GM19043 (cell line): ENCODE results near the gene EXD3.

ENCODE experiments used
- ATAC-seq: cut with Tn5 transposase; IDR thresholded peaks from one replicate; pipeline ENCODE4 v1.9.1; 2021; ENCODE audit warnings: low read depth; ENCODE audit not compliant: unreplicated experiment

EXD3 gene

DNA sequence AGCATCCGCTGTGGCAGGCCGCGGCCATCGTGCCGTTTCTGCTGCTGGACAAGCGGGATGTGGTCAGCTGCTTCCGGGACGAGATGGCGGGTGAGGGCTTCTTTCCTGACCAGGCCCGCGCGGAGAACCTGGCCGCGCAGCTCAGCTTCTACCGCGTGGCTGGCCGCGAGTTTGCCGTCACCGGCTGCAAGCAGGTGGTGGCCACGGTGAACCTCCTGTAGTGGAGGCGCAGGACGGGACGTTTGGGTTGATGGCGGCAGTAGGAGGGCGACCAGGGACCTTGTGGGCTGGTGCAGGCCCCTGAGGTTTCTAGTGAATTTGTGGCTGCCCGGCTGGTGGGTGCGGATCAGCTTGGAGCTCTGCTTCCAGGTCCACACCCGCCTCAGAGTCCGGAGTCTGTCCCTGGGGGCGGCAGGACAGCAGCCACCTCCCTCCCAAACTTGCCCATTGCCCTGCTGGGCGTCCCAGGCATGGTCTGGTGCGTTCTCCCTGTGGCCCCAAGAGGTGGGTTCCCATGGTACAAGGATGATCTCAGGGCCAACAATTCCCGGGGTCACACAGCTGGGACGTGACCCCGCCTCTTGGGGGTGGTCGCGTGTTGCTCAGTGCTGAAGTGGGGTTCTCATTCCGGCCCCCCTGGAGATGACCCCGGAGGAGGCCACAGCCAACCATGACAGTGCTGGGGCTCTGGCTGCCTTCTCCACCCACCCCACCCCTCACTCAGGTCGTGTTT is 143.1 kb downstream of the EXD3 start:
- ATAC-seq = no peak

DNA sequence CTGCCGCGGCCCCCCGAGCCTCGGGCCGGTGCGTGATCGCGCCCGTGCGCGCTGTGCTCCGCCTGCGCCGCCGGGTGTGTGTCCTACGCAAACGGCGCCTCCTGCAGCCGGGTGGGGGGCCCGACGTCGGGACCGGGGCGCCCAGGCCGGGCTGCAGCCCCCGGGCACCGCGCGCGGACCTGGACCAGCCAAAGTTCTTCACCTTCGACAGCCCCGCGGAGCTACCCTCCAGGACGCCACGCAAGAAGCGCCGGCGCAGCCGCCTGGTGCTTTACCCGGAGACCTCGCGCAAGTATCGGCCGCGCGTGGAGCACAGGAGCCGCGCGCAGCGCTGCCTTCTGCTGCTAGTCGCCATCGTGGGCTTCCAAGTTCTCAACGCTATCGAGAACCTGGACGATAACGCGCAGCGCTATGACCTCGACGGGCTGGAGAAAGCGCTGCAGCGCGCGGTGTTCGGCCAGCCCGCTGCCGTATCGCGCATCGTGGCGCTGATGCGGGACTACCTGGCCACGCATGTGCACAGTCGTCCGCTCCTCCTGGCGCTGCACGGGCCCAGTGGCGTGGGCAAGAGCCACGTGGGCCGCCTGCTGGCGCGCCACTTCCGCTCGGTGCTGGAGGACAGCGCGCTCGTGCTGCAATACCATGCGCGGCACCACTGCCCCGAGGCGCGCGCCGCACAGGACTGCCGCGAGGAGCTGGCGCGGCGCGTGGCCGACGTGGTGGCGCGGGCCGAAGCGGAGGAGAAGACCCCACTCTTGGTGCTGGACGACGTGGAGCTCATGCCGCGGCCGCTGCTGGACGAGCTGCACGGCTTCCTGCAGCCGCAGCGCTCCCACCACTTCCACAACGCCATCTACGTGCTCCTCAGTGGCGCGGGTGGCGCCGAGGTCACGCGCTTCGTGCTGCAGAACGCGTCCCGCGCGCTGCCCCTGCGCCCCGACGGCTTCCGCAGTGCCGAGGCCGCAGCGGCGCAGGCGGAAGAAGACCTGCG is 143.9 kb downstream of the EXD3 start:
- no peak for ATAC-seq

DNA sequence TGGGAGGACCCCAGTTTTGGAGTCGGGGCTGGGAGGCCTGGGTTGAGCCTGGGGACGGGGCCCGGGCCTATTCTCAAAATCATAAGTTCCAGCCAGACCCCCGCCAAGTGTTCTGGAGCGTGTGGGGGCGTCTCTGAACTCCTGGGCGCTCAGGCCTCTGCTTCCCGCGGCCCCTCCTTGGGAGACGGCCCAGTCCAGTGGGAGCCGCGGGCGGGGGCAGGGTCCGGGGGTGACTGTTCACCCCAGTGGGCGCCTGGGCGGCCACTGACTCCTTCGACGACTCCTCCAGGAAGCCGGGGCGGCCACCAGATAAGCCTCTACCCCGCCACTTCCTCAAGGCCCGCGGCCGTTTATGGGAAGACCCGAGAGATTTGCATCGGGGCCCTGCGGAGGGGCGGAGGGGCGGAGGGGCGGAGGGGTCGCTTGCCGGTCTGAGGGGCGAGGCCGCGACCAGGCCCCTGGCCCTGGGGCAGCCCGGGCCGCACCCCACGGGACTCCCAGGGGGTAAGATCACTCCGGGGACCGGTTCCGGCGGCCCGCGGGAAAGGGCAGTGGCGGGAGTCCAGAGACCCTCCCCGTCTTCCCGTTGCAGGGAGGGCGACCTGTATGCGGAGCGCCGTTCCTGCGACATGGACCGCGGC is 144.8 kb downstream of the EXD3 start:
- ATAC-seq = no peak

DNA sequence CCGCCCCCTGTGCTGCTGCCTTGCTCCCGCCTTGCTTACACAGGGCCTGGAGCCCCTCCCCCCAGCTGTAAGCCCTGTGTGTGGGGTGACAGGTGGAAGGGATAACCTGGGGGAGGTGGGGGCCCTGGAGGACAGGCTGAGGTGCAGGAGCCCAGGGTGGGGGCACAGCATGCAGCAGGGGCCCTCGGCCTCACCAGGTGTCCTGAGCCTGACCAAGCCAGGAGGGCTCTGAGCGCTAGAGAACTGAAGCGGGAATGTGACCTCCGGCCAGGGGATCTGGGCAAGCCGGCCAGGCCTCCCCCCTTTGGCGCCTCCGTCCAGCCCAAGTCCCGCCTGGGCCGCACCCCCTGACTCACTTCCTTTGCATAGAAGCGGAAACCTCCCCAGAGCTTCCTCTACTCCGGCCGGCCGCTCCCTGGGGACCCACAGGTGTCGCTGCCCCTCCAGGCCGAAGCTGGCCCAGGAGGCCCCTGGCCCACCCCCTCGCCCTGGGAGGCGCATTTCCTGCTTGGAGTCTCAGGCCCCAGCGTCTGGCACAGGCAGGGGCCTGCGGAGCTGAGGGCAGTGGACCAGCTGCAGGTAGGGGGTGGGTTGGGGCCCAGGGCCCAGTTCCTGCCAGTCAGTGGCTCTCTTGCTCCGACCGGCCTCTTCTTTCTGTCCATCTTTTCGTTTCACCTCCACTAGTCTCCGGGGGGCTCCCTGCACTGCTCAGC is 145.5 kb downstream of the EXD3 start, which contains the start of gene TOR4A:
TOR4A (plus strand) TSS at position 398 of the 713 bp plus-strand sequence. CDS start 964 bp downstream, outside the sequence.
- peak; percentile 76 for ATAC-seq

DNA sequence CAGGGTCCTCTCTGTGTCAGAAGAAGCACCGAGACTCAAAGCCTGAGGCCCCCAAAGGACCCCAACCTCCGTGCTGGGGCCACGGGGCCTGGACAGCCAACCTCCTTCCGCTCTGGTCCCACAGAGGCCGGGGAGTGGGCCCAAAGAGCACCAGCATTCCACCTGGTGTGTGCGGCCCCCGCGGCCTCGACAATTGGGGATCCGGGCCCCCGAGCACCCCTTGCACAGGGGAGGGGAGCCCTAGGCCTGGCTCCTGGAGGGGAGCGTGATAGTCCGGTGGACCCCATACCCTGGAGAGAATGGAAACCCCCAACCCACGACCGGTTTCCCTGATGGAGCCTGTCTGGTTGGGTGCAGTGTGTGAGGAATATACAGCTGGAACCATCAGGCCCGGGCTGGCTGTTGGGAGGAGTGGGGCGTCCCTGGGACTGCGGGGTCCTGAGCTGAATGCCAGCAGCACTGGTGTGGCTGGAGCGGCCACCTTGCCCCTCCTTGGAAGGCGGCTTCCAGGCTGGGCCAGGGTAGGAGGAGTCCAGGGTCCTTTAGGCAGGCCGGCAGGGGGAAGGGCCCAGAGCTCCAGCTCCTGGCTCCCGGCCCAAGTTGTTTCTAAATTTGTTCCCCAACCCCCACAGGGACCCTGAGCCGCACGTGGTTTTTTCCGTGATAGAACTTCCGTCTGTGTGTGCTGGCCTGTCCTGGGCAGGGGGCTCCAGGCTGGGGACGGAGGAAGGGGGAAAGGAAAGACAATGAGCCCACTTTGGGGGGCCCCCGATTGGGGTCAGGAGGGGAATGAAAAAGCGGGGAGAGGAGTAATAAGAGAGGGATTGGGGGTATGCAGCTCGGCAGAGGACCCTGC is 146.3 kb downstream of the EXD3 start:
- ATAC-seq = no peak

DNA sequence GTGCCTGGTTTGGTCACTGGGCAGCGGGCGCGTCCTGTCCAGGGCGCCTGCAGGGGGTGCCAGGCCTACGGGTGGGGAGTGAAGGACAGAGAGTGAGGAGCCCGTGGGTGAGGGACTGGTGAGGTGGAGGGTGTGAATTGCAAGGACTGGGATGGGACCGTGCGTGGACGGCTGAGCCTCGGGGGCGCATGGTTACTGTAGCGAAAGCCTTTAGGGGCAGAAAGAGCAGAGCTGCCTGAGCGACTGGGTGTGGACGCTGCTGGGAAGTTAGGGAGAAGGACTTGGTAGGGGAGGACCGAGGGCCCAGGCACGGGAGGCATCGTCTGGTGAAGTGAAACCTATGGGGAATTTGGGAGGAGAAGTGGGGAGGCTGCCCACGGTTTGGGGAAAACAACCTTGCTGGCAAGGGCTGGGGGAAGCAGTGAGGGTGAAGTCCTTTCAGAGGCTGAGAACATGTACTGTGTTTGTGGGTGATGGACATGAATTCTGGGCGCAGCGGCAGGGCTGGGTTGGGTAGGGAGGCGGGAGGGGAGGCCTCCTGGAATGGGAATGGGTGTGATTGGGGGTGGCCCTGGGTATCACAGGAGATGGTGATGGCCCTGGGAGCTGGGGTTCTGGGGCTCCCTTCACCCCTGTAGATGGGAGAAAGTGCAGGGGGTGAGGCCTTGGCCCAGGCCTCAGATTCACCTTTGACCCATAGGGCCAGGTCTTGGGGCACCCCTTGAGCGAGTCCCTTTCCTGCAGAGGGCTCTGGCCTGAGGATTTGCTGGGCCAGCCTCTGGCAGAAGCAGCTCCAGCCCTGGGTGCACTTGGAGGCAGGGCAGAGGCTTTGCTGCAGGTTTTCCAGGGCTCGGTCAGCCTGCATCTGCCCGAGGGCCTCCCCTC is 147.1 kb downstream of the EXD3 start:
- no peak for ATAC-seq

DNA sequence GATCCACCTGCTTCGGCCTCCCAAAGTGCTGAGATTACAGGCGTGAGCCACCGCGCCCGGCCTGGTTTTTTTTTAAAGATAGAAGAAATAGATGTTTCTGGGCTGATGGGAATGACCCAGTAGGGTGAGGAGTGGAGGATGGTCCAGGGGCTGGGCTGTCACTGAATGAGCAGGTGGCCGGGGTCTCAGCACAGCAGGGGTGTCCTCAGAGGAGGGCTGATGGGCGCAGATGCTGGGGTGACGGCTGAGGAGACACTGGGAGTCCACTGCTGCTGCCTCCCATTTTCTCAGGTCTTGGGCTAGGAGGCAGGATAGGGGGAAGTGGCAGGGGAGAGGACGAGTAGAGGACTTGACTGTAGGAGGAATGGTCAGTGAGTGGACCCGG is 147.8 kb downstream of the EXD3 start:
- no peak for ATAC-seq

DNA sequence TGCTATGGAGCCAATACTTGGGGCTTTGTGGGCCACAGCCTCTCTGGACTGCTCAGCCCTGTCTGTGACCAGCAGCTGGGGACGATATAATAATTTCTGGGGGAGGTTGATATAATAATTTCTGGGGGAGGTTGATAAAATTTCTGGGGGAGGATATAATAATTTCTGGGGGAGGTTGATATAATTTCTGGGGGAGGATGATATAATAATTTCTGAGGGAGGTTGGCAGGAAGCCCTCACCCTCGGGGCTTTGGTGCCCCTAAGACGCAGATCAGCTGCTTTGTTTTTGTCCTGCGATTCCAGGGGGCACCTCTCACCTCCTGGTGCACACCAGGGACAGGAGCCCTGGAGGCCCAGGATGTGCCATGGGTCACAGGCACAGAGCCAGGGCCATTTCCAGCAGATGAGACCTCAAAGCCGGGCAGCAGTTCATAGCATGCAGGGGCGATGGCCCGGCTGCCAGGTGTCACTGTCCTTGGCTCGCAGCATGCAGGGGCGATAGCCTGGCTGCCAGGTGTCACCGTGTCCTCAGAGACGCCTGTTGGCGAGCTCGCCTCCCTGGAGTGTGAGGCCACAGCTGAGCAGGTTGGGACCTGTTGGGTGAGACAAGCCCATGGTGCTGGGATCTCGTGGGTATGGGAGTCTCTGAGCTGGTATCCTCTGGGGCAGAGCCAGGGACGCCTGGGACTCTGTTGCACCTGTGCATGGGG is 149.2 kb downstream of the EXD3 start:
- no peak for ATAC-seq

DNA sequence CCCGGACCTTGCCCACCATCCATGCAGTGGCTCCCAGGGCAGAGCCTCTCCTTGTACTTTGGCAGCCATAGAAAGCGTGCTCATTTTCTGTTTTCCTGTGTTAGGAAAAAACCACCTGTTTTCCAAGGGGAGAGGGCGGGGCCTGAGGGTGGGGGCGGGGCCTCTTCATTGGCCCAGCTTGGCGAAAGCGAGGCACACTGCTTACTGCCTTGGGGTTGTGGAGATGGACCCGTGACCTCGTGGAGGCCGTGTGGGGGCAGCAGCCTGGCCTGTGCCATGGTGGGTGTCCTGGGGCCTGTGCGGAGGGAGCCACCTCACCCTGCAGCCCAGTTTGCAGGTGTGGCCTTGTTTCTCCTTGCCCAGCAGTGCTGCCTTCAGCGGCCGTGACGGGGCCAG is 149.9 kb downstream of the EXD3 start:
- no peak for ATAC-seq

DNA sequence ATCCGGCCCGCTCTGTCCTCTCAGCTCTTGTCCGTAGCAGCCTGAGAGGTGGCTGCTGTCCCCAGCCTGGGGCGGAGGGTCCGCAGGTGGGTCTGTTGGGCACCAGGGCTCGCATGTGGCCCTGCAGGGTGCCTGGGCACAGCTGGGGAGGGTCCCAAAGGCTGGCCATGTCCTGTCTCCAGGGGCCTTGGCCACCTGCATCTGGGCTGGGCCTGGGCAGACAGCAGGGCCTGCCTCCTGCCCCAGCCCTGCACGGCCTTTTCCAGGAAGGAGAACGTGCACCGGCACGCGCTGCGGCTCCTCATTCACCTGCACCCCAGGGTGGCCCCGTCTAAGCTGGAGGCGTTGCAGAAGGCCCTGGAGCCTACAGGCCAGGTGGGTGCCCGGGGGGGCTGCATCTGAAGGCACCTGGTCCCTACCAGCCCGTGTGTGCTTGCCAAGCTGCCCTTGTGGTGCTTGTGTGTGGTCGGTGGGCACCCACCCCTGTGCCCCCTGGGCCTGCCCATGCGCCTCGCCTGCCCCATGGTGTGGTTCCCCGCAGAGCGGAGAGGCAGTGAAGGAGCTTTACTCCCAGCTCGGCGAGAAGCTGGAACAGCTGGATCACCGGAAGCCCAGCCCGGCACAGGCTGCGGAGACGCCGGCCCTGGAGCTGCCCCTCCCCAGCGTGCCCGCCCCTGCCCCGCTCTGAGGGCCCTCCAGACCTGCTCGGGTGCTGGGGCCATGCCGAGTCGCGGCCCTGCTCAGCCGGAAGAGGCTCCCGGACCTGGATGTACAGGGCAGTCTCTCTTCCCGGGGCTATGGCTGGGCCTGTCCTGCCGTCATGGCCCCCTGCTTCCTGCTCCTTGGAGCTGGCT is 150.5 kb downstream of the EXD3 start:
- ATAC-seq = no peak

DNA sequence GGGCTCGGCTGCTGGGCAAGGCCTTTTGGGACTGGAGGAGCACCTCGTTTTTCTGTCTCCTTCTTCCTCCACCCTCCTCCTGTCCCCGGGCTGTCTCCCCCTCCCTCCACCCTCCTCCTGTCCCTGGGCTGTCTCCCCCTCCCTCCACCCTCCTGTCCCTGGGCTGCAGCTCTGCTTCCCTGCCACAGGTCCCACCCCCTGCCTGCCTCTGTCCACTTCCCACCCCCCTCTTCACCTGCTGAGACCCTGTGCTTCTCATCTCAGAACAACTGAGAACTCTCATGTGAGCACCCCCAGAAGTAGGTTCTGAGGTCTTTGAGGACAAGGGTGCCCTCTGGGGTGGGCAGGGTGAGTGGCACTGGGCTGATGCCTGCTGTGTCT is 151.3 kb downstream of the EXD3 start:
- no peak for ATAC-seq

DNA sequence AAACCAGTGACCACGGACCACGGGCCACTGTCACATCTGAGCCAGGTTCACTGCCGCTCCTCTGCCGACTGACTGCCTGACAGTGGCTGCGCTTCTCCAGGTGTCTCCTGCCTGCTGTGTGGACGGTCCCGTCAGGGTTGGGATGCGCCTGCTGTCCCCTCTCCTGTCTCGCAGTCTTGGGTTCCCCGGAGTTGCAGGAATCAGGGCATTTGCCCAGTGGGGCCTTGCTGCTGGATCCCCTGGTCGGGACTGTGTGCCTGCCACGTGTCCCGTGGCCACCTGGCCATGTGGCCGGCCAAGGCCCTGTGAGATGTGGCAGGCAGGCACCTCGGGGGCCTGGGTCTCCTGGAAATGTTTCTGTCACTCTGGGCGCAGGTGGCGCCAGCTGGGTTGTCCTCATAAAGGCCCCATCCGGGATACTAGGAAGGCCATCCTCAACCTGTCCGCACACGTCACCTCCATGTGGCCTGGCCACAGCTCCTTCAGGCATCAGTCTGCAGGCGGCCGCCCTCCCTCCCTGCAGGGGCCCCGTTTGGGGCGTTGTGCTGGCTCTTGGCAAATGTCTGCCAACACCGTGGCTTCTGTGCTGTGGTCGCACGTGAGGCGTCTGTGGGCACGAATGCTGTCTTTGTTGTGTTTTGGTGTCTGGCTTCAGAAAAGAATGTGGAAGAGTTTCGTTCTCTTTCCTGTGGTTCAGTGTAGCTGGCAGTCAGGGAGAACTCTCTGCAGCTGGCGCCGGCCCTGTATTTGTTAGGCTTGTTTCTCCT is 151.8 kb downstream of the EXD3 start:
- ATAC-seq = no peak

DNA sequence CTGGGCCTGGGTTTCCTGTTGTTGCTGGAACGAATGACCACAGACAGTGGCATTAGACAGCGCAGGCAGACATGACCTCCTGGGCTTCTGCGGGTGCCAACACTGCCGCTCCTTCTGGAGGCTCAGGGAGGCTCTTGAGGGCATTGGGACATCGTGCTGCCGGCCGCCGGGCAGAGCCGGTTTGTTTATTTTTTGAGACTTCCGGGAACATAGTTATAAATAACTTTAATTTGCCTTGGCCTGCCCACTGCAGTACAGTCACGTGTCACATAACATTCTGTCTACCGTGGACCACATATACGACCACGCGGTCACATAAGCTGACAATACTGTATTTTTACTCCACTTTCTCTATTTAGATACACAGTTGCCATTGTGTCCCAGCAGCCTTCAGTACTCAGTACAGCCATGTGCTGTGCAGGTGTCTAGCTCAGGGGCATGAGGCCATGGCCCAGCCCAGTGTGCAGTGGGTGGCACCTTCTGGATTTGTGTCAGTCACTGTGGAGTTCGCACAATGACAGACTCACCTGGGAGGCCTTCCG is 153.7 kb downstream of the EXD3 start:
- no peak for ATAC-seq

DNA sequence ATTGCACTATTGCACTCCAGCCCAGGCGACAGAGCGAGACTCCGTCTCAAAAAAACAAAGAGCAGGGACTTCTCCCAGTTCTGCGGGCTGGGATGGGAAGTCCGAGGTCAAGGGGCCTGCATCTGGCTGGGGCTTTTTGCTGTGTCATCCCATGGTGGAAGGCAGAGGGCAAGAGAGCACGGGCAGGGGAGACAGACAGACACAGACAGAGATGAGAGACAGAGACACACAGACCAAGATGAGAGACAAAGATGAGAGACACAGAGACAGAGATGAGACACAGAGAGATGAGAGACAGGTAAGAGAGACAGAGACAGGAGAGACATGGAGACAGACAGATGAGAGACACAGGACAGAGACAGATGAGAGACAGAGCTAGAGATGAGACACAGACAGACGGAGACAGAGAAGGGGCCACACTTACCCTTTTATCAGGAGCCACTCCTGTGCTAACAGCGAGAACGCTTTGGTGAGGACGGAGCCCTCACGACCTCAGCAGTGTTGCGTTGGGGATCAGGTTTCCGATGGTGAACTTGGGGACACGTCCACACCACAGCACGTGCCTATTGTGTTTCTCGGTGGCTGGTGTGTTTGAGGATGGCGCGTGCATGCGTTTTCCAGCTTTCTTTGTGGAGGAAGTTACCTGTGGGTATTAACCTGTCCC is 154.3 kb downstream of the EXD3 start:
- no peak for ATAC-seq

DNA sequence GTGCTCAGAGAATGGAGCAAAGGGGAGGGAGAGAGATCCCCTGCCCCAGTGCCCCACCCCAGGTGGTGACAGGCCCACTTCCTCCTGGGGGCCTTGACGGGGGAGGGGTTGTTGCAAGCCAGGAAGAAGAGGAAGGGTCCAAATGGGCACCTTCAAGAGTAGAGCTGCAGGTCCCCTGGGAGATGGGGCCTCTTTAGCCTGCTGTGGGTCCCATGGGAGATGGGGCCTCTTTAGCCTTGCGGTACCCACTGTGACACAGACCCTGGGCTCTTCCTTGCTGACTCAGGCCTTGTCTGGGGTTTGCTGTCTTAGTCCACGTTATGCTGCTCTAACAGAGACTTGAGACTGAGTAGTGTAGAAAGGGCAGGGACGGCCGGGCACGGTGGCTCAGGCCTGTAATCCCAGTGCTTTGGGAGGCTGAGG is 155.0 kb downstream of the EXD3 start:
- ATAC-seq = no peak
